Erythroblast (primary cell): ENCODE data around the gene LOXL3.

Experiments used
- GATA1 ChIP-seq: IDR thresholded peaks from 2 replicates; pipeline ENCODE4 v1.6.1; 2011; ENCODE audit warnings: low read depth, mild to moderate bottlenecking, control low read depth, low read length, moderate library complexity
- POLR2A ChIP-seq: IDR thresholded peaks from 2 replicates; pipeline ENCODE4 v1.6.1; 2011; ENCODE audit warnings: mild to moderate bottlenecking, low read length

DNA sequence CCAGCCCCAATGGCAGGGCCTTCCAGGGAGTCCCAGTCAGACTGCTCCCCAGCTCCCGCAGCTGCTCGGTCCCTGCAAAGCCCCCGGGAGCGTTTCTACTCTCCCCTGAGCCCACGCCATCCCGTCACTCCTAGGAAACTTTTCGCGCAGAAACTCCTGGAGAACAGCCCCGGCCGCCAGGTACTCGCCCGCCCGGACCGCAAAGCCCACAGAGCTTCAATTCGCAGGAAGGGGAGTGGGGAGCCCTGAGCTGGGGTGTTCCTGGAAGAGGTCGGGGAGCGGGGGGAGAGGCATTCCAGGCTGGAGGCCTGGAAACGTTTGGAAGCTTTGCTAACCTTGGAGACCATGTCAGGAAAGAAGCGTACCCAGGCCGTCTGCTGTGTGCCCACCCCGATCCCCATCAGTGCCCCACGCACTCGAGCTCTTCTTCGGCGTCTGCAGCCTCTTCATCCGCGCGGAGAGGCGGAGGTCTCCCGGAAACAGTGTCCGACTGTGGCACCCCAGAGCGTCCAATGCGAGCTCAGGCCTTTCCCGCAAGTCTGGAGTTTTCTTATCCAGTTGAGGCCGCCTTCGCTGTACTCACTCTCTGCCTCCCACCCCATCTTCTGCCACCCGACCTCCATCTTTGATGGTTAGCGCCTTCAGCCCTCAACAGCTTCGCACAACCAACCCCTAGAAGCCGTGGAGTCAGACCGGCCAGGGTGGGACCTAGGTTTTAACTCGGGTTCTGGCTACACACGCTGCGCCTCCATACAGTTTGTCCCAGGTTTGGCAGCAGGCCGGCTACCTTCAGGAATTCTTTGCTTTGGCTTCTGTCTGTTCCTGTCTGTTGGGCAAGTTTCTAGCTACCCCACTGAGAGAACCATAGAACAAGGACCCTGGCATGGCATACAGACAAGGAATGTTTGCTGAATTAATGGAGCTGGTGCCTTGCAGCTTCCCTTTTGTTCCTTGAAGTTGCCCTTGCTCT lies 50.0 kb downstream of the LOXL3 start:
- no peak for TF ChIP-seq POLR2A
- no peak for TF ChIP-seq GATA1
